OCI-M1 (cell line): ENCODE measurements around the gene GPR162.

ENCODE experiments used
- DNase-seq: peaks from one replicate; lab custom pipeline; 2025; lab: John Stamatoyannopoulos, UW

Gene GPR162

GRCh38 chr12:6822426-6823135 is 960 bp downstream of the GPR162 start:
- no peak for DNase-seq

- DNase-seq = no peak
Observed at GRCh38 chr12:6823182-6824084, 1.8 kb downstream of the GPR162 start.

- DNase-seq = no peak
Observed at GRCh38 chr12:6824085-6824775, 2.6 kb downstream of the GPR162 start.

GRCh38 chr12:6824901-6825381 is 3.3 kb downstream of the GPR162 start:
- no peak for DNase-seq

GRCh38 chr12:6825398-6826124 is 3.9 kb downstream of the GPR162 start:
- peak; percentile 92 for DNase-seq

- DNase-seq = no peak
Observed at GRCh38 chr12:6826125-6826733, 4.6 kb downstream of the GPR162 start.

GRCh38 chr12:6826734-6827436 is 5.3 kb downstream of the GPR162 start:
- no peak for DNase-seq

GRCh38 chr12:6827437-6827911 is 5.9 kb downstream of the GPR162 start:
- peak; percentile 89 for DNase-seq

- DNase-seq = peak; percentile 54
Observed at GRCh38 chr12:6827982-6828780, 6.6 kb downstream of the GPR162 start, which contains the start of gene P3H3. Gene P3H3 (plus strand): TSS chr12:6828407. CDS start chr12:6828441, 34 bp downstream.

- peak; percentile 77 for DNase-seq
Observed at GRCh38 chr12:6828781-6829535, 7.3 kb downstream of the GPR162 start.

GRCh38 chr12:6829536-6830220 is 8.1 kb downstream of the GPR162 start:
- DNase-seq = no peak

- no peak for DNase-seq
Observed at GRCh38 chr12:6830286-6830890, 8.8 kb downstream of the GPR162 start.

GRCh38 chr12:6830999-6831398 is 9.4 kb downstream of the GPR162 start:
- no peak for DNase-seq

- DNase-seq = no peak
Observed at GRCh38 chr12:6831450-6831995, 9.9 kb downstream of the GPR162 start.

- no peak for DNase-seq
Observed at GRCh38 chr12:6832125-6832524, 10.5 kb downstream of the GPR162 start.

GRCh38 chr12:6833189-6833890 is 11.7 kb downstream of the GPR162 start:
- no peak for DNase-seq

- no peak for DNase-seq
Observed at GRCh38 chr12:6834254-6834653, 12.6 kb downstream of the GPR162 start.
